Uterus (tissue), 4 donors: ENCODE results near the gene SHFL. TPM values are rescaled to one million over a fixed set of nuclear protein-coding genes. Genes with fewer than 3 reads are reported as not detected.

Experiments used
- DNase-seq, 2 donors: peaks; one replicate each; pipeline ENCODE4 v3.0.0-alpha.2; 2019 to 2020
- H3K27ac ChIP-seq, 2 donors: fragments of 200-600 bp; sonication (generic); 1 replicate in 1 of 2; 2 replicates in 1 of 2; pipeline ENCODE4 v1.5.1; 2016 to 2018
- H3K27me3 ChIP-seq, 2 donors: fragments of 200-600 bp; sonication (generic); one replicate each; pipeline ENCODE4 v1.5.1; 2018 to 2019; ENCODE audit warnings: control low read depth in 1 of 2
- H3K36me3 ChIP-seq, 2 donors: fragments of 200-600 bp; sonication (generic); one replicate each; pipeline ENCODE4 v1.5.1; 2019; ENCODE audit warnings: control low read depth in 1 of 2
- H3K4me1 ChIP-seq, 2 donors: fragments of 200-600 bp; sonication (generic); one replicate each; pipeline ENCODE4 v1.5.1; 2018 to 2019; ENCODE audit warnings: control low read depth in 1 of 2
- H3K4me3 ChIP-seq, 2 donors: fragments of 200-600 bp; sonication (generic); 1 replicate in 1 of 2; 2 replicates in 1 of 2; pipeline ENCODE4 v1.5.1; 2018 to 2019; ENCODE audit warnings: mild to moderate bottlenecking in 1 of 2
- H3K9me3 ChIP-seq, 2 donors: fragments of 200-600 bp; sonication (generic); one replicate each; pipeline ENCODE4 v1.5.1; 2019; ENCODE audit warnings: control low read depth in 1 of 2
- CTCF ChIP-seq, 4 experiments: fragments of 200-600 bp in 2 of 4; fragments of 450-650 bp in 2 of 4; sonication (generic) in 2 of 4; IDR thresholded peaks; one replicate each; pipeline ENCODE4 v1.5.1; 2016 to 2019; ENCODE audit warnings: antibody characterized with exemption in 4 of 4, mild to moderate bottlenecking in 2 of 4, moderate library complexity in 1 of 4
- POLR2A ChIP-seq, 2 donors: fragments of 450-650 bp; IDR thresholded peaks; one replicate each; pipeline ENCODE4 v1.6.1; 2016; ENCODE audit warnings: antibody characterized with exemption in 2 of 2, mild to moderate bottlenecking in 1 of 2, moderate library complexity in 1 of 2
- intact Hi-C: fragments of 100-400 bp; cut with DNase I; formaldehyde crosslinking; loops from one replicate; pipeline ENCODE4 v1.15.1; 2023; ENCODE audit warnings: low total_unique reads
- total RNA-seq, 4 donors: library from RNA; depleted of rRNA in 3 of 4; stranded (reverse); fragments of >200 nt in 3 of 4; gene quantifications; one replicate each; pipeline versions ENCODE4 v1.1.0 to v1.2.4, GENCODE V29; 2014 to 2023
- donor health status: DM: yes; HTN: yes; CAD: no.

Gene SHFL
- total RNA-seq, 4 donors from 2014 or later, result 23.2 to 79.2 (median 44.8) TPM

GRCh38 chr19:10104665-10105508 is 18.8 kb downstream of the SHFL start:
- DNase-seq, result no peak
- H3K4me3 ChIP-seq, result no peak overlapping the region
- H3K36me3 ChIP-seq, result no peaks in the 10 kb centered on the region
- H3K27ac ChIP-seq, result no peak overlapping the region
- intact Hi-C loops, result no loop called here
- H3K27me3 ChIP-seq, result no peaks in the 10 kb centered on the region
- TF ChIP-seq POLR2A (IDR thresholded peaks at IDR 0.05), result no peak
- no peak for TF ChIP-seq CTCF (IDR thresholded peaks at IDR 0.05)
- peaks cover 0 to 9% of the 10 kb centered on the region in 2 donors for H3K4me1 ChIP-seq
- no peaks in the 10 kb centered on the region for H3K9me3 ChIP-seq

- TF ChIP-seq POLR2A (IDR thresholded peaks at IDR 0.05) (no peak), CTCF (IDR thresholded peaks at IDR 0.05) (no peak)
- DNase-seq, result no peak
- H3K27ac ChIP-seq, result peak overlapping the region; percentile 52 to 84
- no peaks in the 10 kb centered on the region for H3K27me3 ChIP-seq
- peaks cover 0 to 9% of the 10 kb centered on the region in 2 donors for H3K4me1 ChIP-seq
- H3K9me3 ChIP-seq, result no peaks in the 10 kb centered on the region
- peak overlapping the region; percentile 63 to 74 for H3K4me3 ChIP-seq
- intact Hi-C loops, result no loop called here
- H3K36me3 ChIP-seq, result no peaks in the 10 kb centered on the region
Observed at GRCh38 chr19:10105509-10106099, 19.5 kb downstream of the SHFL start.

- H3K4me3 ChIP-seq, result peak within 1 kb of the TSS; percentile 63 to 74
- H3K4me1 ChIP-seq, result peaks cover 0 to 9% of the 10 kb centered on the region in 2 donors
- DNase-seq, result peak; percentile 97 to 99
- no peaks in the 10 kb centered on the region for H3K9me3 ChIP-seq
- H3K36me3 ChIP-seq, result no peaks in the 10 kb centered on the region
- intact Hi-C loops, result no loop called here
- peak within 1 kb of the TSS; percentile 52 to 84 for H3K27ac ChIP-seq
- H3K27me3 ChIP-seq, result no peaks in the 10 kb centered on the region
- TF ChIP-seq CTCF (IDR thresholded peaks at IDR 0.05), result peak in 2 of 4 experiments; percentile 17 to 54
- TF ChIP-seq POLR2A (IDR thresholded peaks at IDR 0.05), result peak; percentile 40 to 68
Observed at GRCh38 chr19:10106100-10106936, 20.2 kb downstream of the SHFL start, which contains the start of gene PPAN. PPAN (plus strand) TSS chr19:10106362; CDS start chr19:10106395, 33 bp downstream.

GRCh38 chr19:10107254-10107653 is 21.1 kb downstream of the SHFL start:
- no peak for TF ChIP-seq POLR2A (IDR thresholded peaks at IDR 0.05)
- TF ChIP-seq CTCF (IDR thresholded peaks at IDR 0.05), result no peak
- Histone ChIP-seq H3K4me3 (peak overlapping the region in 1 of 2 donors; percentile 63), H3K27ac (no peak overlapping the region), H3K9me3 (no peaks in the 10 kb centered on the region), H3K27me3 (no peaks in the 10 kb centered on the region), H3K36me3 (no peaks in the 10 kb centered on the region), H3K4me1 (peaks cover 0 to 9% of the 10 kb centered on the region in 2 donors)
- intact Hi-C loops, result no loop called here
- DNase-seq, result no peak
